Mucosa of rectum (tissue), 2 donors: ENCODE measurements around the gene NOTCH2.

Source experiments
- H3K27ac ChIP-seq, 2 donors: one replicate each; pipeline ENCODE4 v1.7.0; 2013; ENCODE audit warnings: inconsistent platforms in 2 of 2, low read depth in 2 of 2, low read length in 2 of 2
- H3K27me3 ChIP-seq, 2 donors: one replicate each; pipeline ENCODE4 v1.7.0; 2013; ENCODE audit warnings: low read length in 2 of 2; ENCODE audit not compliant: control insufficient read depth in 2 of 2, insufficient read depth in 2 of 2
- H3K36me3 ChIP-seq, 2 donors: one replicate each; pipeline ENCODE4 v1.7.0; 2013; ENCODE audit warnings: low read length in 2 of 2; ENCODE audit not compliant: control insufficient read depth in 2 of 2, insufficient read depth in 2 of 2
- H3K4me1 ChIP-seq, 2 donors: one replicate each; pipeline ENCODE4 v1.7.0; 2013; ENCODE audit warnings: low read length in 2 of 2, mild to moderate bottlenecking in 1 of 2; ENCODE audit not compliant: control insufficient read depth in 2 of 2, insufficient read depth in 2 of 2
- H3K4me3 ChIP-seq, 2 donors: one replicate each; pipeline ENCODE4 v1.7.0; 2013; ENCODE audit warnings: low read length in 2 of 2
- H3K9ac ChIP-seq, 2 donors: one replicate each; pipeline ENCODE4 v1.7.0; 2013; ENCODE audit warnings: low read length in 2 of 2, low read depth in 1 of 2, mild to moderate bottlenecking in 1 of 2
- H3K9me3 ChIP-seq, 2 donors: one replicate each; pipeline ENCODE4 v1.7.0; 2013; ENCODE audit warnings: low read length in 2 of 2; ENCODE audit not compliant: control insufficient read depth in 2 of 2
- donor health status: healthy.
- donor health status: Normal muscosa, but diverticular disease.

The NOTCH2 gene

DNA sequence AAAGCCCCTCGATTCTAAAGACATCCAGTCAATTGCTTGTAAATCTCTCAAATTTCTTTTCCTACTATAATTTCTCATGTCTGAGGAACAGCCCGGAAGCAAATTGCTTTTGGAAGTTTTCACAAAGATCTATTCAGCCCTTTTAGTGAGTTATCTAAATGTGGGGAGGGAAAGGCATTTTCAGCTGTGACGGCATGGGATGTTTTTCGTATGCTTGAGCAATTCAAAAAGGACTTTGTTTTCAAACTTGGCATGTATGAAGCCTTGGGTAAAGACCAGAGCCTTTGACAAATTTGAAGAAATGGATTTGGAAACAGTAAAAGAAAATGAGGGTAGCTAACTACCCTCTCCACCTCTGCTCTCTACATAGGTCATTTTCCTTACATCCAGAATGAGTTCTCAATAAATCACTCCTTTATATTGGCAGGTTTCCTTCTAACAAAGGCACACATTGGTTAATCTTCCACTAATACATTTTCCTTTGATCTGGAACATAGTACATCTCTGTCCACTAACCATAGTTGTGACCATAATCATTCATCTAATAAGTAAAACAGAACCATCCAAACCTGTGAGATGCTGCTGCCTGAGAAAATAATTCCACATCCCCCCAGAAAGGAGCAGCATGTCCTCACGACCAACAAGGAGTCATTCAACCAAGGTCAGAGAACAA lies 107.0 kb downstream of the NOTCH2 start:
- H3K36me3 ChIP-seq = peaks cover 39 to 51% of the 10 kb centered on the region in 2 donors
- H3K27ac ChIP-seq = no peak overlapping the region
- H3K4me1 ChIP-seq = no peaks in the 10 kb centered on the region
- H3K9ac ChIP-seq = no peak overlapping the region
- H3K27me3 ChIP-seq = no peaks in the 10 kb centered on the region
- no peak overlapping the region for H3K4me3 ChIP-seq
- no peaks in the 10 kb centered on the region for H3K9me3 ChIP-seq

DNA sequence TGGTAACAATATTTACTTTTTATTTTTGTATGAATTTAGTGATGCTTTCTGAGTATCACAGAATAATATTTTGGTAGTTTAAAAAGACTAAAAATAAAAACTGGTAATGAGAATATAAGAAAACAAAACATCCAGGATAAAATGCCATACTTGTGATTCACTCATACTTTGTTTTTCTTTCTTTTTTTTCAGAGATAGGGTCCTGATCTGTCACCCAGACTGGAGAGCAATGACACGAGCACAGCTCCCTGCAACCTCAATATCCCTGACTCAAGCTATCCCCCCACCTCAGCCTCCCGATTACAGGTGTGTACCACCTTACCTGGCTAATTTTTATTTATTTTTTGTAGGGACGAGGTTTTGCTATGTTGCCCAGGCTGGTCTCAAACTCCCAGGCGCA lies 109.0 kb downstream of the NOTCH2 start:
- Histone ChIP-seq H3K4me1 (no peaks in the 10 kb centered on the region), H3K9me3 (no peaks in the 10 kb centered on the region), H3K4me3 (no peak overlapping the region), H3K36me3 (peaks cover 26 to 34% of the 10 kb centered on the region in 2 donors), H3K27me3 (no peaks in the 10 kb centered on the region), H3K27ac (no peak overlapping the region), H3K9ac (no peak overlapping the region)

DNA sequence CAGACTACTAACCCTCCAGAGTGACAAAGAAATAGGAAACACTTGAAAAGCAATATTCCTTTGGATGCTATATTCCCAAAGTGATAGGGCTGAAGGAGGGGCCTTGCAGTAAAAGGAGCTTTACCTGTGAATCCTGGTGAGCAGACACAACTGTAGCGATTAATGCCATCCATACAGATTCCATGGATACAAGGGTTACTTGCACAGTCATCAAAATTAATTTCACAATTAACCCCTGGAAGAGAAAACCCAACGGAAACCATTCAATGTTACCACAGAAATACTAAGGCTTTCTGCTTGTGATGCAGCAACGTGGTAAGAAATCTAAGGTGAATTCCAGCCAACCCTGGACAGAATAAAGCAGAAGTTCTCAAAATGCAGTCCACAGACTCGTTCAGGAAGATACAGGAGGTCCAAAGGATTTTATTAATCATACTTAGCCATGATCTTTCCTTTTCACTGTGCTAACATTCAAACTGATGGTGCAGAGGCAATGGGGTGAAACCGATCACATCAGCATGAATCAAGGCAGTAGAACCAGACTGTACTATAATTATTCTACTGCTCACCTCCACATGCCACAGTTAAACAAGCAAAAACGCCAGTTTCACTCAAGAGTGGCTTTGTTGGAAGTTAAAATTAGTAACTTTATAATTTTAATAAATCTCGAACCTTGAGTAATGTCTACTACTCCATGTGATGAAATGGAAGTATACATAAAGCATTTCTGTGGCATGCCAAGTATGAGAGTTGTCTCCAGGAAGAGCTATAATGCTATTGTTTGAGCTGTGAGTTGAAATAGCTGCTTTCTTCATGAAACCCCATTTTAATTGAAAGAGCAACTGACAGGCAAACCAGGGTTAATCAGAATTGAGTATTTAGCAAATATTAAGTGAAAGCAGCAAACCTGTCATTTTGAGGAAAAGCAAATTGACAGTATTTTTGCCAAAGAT lies 109.9 kb downstream of the NOTCH2 start:
- Histone ChIP-seq H3K36me3 (peaks cover 31 to 33% of the 10 kb centered on the region in 2 donors), H3K4me1 (no peaks in the 10 kb centered on the region), H3K27me3 (no peaks in the 10 kb centered on the region), H3K9ac (no peak overlapping the region), H3K27ac (no peak overlapping the region), H3K9me3 (no peaks in the 10 kb centered on the region), H3K4me3 (no peak overlapping the region)

DNA sequence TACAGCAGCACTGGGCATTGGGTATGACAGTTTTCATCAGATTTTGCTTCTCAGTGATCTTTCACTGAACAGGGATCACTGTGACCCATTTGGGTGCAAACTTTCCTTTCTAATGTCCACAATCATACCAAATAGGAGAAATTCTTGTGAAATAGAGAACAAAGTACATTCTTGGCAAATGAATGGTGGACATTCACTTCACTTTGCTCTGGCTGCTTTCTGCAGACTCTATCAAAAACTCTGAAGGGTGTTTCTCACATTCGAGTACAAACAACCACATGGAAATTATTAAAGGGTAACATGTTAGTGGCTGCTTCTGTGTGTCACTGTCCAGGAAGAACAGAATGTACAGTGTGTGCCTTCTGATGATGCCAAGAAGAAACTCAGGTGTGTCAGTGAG lies 111.2 kb downstream of the NOTCH2 start:
- Histone ChIP-seq H3K9ac (no peak overlapping the region), H3K4me1 (no peaks in the 10 kb centered on the region), H3K27me3 (no peaks in the 10 kb centered on the region), H3K9me3 (no peaks in the 10 kb centered on the region), H3K4me3 (no peak overlapping the region), H3K36me3 (peaks cover 33 to 34% of the 10 kb centered on the region in 2 donors), H3K27ac (no peak overlapping the region)

DNA sequence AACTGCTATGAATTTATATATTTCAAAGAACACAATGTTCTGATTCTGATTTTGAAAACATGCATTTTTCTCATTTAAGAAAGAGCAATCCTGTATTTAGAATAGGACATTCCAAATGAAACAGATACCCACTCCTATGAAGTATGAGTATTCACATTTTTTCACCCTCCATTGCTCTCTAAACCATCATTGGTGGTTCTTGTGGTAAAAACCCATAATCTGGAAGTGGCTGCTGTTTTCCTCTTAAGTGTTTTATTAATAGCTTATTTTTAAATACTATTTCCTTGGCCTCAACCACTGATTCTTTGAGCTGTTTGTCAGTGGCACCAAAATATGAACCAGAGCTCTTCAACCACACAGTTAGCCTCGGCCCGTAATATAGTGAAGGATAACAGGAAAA lies 113.2 kb downstream of the NOTCH2 start:
- Histone ChIP-seq H3K27me3 (no peaks in the 10 kb centered on the region), H3K4me3 (no peak overlapping the region), H3K4me1 (no peaks in the 10 kb centered on the region), H3K27ac (no peak overlapping the region), H3K9me3 (no peaks in the 10 kb centered on the region), H3K9ac (no peak overlapping the region), H3K36me3 (peaks cover 34 to 37% of the 10 kb centered on the region in 2 donors)

DNA sequence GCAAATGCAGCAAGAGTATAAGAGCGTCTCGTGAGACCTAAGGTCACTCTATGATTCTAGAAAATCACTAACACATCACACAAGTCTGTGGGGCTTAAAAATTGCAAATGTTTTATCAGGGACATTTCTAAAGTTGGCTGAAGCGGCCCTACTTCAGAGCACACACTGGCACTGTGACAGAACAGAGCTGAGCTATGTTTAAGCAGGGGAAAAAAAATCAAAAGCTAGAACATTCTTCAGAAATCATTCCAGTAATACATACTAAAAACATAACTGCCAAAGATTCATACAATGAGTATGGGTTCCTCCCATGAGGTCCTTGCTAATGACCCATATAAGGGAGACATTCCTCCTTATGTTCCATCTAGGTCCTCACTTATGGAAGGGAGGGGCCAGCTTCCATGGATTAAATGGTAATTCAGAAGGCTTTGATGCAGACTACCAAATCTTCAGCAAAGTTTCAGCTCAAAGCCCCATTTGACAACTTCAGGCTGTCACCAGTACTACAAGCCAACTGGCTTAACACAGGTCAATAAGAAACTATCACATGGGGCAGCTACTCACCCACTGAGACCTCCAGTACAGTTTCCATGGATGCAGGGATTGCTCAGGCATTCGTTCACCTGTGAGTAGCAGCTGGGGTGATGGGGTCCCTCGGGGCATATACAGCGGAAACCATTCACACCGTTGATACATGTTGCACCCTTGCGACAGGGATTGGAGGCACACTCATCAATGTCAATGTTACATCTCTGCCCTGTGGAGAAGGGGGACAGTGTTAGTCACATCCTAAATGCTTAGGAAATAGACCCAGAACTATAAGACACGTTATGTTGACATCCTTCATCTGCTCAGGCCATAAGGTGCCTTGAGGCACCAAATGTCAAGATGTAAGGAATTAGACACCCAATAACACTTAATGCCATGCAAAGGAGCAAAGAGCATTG lies 114.7 kb downstream of the NOTCH2 start:
- Histone ChIP-seq H3K36me3 (peaks cover 38 to 44% of the 10 kb centered on the region in 2 donors), H3K9ac (no peak overlapping the region), H3K9me3 (no peaks in the 10 kb centered on the region), H3K27me3 (no peaks in the 10 kb centered on the region), H3K4me3 (no peak overlapping the region), H3K4me1 (no peaks in the 10 kb centered on the region), H3K27ac (no peak overlapping the region)

DNA sequence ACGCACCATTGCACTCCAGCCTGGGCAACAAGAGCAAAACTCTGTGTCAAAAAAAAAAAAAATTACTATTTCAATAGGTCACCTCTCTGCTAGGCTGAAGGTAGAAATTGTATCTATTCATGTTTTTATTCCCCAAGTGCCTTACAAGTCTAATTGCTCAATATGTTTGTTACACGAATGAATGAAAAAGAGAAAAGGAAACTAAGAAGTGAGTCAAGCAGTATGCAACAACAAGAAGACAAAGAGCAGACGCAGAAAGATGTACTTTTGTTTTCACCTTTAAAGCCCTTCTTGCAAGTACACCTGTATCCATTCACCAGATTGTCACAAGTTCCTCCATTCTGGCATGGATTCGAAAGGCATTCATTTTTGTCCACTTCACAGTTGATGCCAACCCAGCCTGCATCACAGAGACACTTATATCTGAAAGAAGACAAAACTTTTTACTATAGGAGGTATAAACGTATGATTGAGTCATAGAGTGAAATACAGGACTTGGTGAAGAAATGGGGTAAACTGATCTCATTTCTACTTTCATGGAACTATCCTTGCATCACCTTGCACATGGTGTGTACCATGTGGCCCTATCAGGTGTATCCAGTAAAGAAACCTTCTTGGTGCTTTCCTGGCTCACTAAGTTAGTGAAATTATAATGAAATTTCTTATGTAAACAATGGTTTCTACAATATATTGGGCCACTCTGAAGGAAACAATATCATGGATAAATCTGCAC lies 116.0 kb downstream of the NOTCH2 start:
- H3K36me3 ChIP-seq = peaks cover 35 to 46% of the 10 kb centered on the region in 2 donors
- no peaks in the 10 kb centered on the region for H3K9me3 ChIP-seq

DNA sequence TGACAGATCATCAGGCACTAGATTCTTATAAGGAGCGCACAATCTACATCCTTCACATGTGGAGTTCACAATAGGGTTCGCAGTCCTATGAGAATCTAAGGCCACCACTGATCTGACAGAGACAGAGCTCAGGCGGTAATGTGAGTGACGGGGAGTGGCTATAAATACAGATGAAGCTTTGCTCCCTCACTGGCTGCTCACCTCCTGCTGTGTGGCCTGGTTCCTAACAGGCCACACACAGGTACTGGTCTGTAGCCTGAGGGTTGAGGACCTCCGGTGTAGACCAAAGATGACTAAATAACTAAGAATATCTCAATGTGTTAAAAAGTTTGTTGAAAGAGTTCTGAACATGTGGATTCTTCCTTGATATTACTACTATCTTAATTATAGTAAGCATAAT lies 117.0 kb downstream of the NOTCH2 start:
- no peaks in the 10 kb centered on the region for H3K27me3 ChIP-seq
- peaks cover 31 to 38% of the 10 kb centered on the region in 2 donors for H3K36me3 ChIP-seq
- H3K4me3 ChIP-seq = no peak overlapping the region
- H3K9me3 ChIP-seq = no peaks in the 10 kb centered on the region
- no peaks in the 10 kb centered on the region for H3K4me1 ChIP-seq
- H3K27ac ChIP-seq = no peak overlapping the region
- no peak overlapping the region for H3K9ac ChIP-seq

More for the DNA sequence above, 116.0 kb downstream of the NOTCH2 start:
- Histone ChIP-seq H3K4me1 (no peaks in the 10 kb centered on the region), H3K27ac (no peak overlapping the region), H3K9ac (no peak overlapping the region), H3K4me3 (no peak overlapping the region), H3K27me3 (no peaks in the 10 kb centered on the region)

DNA sequence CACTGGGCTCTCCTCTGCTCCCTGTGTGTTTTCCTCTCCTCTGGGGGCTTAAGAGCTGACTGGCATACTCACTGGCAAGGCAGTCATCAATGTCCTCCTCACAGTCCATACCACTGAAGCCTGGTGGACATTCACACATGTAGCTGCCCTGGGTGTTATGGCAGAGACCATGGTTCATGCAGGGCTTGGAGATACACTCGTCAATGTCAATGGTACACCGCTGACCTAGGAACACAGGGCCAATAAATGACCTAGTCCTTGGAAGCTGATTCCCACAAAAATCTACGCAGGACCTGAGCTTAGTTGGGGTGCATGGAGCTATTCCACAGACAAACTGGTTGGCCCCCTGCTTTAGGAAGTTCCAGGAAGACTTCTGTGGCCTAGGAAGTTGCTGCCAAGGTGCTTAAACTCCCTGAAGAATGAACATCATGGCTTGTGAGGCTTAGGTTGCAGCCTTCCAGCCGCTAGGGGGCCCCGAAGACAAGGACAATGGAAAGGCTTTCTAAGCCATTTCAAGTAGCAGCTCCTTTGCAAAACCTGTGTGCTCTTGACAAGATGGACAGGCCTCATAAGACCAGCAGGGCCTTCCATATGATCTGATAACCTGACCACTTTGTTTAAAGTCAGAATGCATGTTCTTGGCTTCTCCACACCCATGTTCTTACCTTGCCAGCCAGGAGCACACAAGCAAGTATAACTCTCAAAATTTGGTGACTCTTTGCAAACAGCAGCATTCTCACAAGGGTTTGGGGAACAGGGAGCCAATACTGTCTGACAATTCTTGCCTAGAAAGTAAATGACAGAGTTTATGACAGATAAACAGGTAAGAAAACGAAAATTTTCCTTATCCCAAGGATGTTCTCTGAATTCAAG lies 120.9 kb downstream of the NOTCH2 start:
- Histone ChIP-seq H3K36me3 (peaks cover 16 to 25% of the 10 kb centered on the region in 2 donors), H3K4me1 (no peaks in the 10 kb centered on the region), H3K27me3 (no peaks in the 10 kb centered on the region), H3K4me3 (no peak overlapping the region), H3K9me3 (no peaks in the 10 kb centered on the region), H3K27ac (no peak overlapping the region), H3K9ac (no peak overlapping the region)
